Effector CD4-positive, alpha-beta T cell (primary cell): Measurements from ENCODE around the gene GIT2.

Experiments used
- DNase-seq: peaks from one replicate; pipeline ENCODE4 v3.0.0-alpha.2; 2020

The GIT2 gene

DNA sequence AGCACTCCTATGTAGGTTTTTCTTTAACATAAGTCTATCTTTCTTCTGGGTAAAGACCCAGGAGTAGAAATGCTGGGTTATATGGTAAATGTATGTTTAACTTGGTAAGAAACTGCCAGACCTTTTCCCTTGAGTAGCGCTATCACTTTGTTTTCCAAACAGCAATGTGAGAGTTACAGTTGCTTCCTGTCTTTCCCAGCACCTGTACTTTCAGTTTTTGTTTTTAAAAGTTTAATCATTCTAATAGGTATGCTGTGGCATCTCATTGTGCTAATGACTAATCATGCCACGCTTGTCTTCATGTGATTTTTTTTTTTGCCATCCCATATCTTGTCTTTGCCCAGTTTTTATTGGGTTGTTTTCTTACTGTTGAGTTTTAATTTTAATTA is 28.1 kb downstream of the GIT2 start:
- DNase-seq = no peak

DNA sequence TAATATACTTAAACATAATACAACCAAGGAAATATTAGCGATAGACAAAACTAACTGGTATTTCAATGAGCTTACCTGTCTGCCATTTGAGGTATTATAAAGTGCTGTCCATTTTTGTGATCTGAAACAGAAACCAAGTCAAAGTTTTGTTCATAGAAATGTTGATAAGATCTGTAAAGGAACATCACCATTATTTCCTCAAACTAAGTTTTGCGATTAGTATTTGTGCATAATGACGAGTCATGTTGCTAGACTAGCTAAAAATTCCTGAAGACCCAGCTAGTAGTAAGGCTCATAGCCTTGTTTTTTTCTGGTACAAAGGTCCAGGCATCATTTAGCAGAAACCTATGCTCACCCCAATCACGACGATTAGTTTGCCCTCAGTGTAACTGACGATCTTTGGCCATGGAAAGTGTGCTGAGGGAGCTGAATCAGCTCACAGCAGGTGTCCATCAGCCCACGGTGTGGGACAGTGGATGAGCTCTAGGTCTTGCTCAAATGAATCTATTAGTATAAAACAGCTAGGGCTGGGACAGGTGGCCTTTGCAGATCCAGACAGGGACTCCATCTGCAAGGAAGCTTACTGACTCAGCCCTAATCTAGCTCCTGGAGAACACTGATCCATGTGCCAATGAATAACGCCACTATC is 28.7 kb downstream of the GIT2 start:
- DNase-seq = no peak

DNA sequence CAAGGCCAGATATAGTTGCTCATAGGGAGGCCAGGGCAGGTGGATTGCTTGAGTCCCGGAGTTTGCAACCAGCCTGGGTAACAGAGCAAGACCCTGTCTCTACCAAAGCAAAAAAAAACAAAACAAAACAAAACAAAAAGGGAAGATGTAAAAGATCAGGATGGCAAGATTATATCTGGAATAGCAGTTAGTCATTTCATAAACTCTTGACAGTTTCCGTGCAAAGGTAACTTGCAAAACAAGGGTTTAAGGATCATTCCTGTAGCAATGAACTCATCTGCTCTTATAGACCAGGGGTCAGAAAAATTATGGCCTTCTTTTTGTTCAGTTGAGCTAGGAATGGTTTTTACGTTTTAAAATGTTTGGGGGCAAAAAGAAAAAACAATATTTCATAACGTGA is 29.6 kb downstream of the GIT2 start:
- DNase-seq = no peak

DNA sequence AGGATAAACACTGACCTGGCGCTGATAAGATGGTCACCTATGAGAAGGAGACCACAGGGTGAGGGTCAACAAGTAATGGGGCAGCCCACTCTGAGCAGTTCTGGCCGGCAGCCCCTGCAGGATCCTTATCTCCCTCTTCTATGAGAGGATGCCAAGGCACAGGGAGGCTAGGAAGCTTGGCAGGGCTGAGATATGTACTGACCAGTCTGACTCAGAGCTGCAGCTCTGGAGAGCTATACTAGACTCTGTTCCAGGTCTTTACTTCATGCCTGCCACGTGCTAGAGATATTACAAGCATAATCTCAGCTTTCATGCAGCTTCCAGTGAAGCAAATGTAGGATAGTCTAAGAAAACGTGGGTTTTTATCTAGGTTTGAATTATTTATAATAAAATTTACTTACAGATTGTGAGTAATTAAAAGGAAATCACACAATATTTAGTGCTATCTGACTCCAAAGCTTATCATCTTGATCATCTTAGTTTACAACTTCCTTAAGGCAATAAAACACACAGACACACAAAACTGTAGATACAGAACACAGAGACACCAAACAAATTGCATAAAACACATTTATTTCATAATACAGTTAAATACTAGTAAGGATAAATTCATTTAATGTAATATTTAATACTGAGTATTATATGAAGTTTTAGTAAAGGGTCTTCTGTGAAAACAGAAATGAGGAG is 32.3 kb downstream of the GIT2 start:
- DNase-seq = no peak

- DNase-seq = no peak
These were observed 32.8 kb downstream of the GIT2 start for GRCh38 chr12:109963330-109963729.

GRCh38 chr12:109962398-109962797 is 33.8 kb downstream of the GIT2 start:
- no peak for DNase-seq

DNA sequence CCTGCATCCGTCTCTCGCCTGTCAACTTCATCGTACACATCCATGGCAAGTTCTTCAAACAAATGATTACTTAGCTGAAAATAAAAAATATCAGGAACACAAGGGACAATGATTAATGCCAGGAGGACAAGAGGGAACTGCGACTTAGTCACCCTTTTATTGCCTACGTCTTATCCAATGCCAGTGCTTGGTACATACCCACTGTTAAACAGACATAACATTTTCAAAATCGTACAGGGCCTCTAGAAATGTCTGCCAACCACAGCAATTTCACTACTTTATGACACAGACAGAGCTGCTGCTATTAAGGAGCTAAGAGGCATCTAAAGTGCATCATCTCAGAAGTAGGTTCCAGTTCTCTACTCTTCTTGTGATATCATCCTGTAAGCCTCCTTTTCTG is 34.6 kb downstream of the GIT2 start:
- DNase-seq = no peak

DNA sequence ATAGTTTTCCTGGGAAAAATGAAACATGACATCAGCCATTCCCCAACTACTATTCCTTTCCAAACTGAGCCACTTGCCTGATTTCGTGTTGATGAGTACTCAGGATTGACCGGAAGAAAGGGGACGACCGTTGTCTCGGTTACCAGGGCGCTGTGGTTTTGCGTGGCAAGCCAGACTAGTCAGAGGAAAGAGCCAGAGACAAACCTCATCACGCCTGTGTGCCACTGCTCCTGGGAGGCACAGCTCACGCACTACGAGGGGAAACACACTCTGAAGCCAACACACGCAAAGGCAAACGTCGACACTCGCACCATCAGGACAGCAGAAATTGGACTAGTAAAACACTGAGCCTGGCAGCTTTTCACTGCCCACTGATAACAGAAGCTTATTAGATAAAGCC is 35.0 kb downstream of the GIT2 start:
- DNase-seq = no peak

GRCh38 chr12:109959411-109960093 is 36.6 kb downstream of the GIT2 start:
- no peak for DNase-seq

GRCh38 chr12:109958374-109958773 is 37.8 kb downstream of the GIT2 start:
- no peak for DNase-seq

DNA sequence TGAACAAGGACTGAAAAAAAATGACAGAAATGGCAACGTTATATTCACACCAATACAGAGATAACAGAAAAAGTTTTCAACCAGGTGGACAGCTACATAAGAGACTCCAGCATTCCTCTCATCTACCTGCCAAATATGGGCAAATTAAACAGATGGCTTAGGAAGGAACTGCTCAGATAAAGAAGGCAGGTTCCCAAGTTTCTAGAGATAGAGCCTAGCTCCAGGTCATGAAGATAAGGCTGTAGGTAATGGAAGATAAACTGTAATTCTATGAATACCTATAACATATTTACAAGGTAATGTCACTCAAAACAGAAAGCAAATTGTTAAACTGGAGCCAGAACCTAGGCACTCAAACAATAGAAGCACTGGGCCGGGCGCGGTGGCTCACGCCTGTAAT is 42.5 kb downstream of the GIT2 start:
- no peak for DNase-seq

DNA sequence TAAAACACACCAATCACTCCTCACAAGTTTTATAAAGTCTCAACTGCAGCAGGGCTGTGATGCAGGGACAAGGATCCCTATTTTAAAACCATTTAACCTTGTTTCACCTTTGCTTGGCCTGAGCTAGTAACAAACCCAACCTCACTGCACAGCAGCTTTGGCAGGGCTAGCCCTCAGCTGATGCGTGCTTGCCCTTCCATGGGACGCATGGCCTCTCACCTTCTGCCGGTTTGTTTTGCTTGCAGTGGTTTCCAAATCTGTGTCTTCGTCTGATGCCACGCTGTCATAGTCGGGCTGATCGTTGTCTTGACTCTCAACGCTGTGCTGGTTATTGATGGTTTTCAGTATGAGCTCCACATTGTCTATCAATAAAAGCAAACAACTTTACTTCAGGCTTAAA is 43.3 kb downstream of the GIT2 start:
- no peak for DNase-seq

DNA sequence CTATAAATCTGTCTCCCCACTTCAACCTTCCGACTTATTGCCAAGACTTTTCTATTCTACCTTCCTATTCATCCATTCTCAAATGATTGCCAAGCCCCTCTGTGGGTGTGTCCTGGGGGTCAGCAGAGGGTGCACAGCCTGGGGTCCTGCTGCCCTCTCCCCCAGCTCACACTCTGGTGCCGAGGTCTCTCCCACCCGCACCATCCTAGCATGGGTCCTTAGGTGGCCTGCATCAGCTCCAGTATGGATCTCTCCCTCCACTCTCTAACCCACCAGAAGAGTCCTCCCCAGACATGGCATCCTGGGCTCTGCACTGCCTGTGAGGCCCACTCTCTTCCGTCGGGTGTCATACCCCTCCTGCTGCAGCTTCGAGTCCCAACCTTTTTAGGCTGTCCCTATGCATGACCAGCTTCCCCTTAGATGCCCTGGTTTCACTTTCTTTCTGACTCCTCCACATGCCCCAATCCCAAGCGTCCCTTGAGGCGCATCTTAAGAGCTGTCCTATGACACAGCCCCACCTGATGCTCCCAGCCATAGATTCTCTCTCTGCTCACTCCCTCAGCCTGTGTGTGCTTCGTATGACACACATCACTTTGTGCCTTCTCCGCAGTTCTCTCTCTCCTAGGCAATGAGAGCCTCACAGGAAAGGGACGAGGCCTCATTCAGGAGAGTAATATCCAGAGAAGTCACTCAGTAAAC is 43.9 kb downstream of the GIT2 start:
- no peak for DNase-seq

DNA sequence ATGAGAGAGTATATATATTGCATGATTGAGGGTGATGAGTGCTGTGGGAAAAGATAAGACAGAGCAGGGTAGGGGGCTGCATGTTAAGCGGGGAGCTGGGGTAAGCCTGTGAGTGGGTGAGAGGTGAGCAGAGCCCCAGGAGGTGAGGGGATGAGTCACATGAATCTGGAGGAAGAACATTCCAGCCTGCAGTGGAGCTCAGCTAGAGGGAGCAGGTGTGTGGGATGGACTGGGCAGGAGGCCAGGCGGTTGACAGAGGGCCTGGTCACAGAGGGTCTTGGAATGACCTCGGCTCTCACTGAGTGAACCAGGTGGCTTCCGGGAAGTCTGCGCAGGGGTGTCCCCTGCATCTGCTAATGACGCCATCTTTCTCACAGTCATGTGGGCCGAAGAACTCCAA is 44.4 kb downstream of the GIT2 start:
- no peak for DNase-seq

GRCh38 chr12:109951136-109951535 is 45.0 kb downstream of the GIT2 start:
- DNase-seq = no peak

DNA sequence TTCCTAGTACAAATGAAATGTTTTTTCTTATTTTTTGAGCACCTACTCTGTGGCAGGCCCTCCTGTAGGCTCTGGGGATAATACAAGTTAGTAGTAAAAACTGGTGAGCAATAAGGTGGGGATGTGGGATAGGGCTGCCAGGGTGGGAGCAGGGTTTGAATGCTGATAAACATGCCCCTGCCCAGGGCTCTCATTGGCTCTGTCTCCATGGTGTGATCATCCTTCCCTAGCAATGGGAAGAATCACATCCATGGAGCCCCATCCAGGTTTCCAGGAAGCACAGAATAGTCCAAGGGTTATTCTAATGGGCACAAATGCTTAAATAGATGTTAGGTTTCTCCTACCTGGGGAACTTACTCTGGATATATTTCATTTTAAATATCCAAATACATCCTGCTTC is 45.5 kb downstream of the GIT2 start:
- no peak for DNase-seq

DNA sequence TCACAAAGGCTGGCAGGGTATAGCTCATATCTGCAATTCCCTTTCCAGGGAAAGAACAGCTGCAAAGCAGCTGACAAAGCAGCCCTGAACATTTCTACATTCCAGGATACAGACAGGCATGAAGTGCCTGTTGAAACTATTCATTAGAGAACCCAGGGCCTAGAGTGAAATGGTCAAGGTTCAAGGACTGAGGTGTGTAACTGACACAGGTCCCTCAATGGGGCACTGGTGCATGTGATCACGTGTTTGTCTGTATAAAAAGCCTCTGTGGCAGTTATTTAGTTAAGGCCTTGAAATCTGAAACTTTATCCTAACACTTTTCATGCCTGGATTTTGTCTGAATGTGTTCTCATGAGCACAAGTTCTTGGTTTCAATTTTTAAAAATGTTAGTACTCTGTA is 47.1 kb downstream of the GIT2 start:
- DNase-seq = no peak

GRCh38 chr12:109948368-109948767 is 47.8 kb downstream of the GIT2 start:
- DNase-seq = no peak

GRCh38 chr12:109947521-109947920 is 48.6 kb downstream of the GIT2 start:
- no peak for DNase-seq

- DNase-seq = no peak
These were observed 49.3 kb downstream of the GIT2 start for GRCh38 chr12:109946913-109947312.

GRCh38 chr12:109946505-109946904 is 49.7 kb downstream of the GIT2 start:
- DNase-seq = no peak

DNA sequence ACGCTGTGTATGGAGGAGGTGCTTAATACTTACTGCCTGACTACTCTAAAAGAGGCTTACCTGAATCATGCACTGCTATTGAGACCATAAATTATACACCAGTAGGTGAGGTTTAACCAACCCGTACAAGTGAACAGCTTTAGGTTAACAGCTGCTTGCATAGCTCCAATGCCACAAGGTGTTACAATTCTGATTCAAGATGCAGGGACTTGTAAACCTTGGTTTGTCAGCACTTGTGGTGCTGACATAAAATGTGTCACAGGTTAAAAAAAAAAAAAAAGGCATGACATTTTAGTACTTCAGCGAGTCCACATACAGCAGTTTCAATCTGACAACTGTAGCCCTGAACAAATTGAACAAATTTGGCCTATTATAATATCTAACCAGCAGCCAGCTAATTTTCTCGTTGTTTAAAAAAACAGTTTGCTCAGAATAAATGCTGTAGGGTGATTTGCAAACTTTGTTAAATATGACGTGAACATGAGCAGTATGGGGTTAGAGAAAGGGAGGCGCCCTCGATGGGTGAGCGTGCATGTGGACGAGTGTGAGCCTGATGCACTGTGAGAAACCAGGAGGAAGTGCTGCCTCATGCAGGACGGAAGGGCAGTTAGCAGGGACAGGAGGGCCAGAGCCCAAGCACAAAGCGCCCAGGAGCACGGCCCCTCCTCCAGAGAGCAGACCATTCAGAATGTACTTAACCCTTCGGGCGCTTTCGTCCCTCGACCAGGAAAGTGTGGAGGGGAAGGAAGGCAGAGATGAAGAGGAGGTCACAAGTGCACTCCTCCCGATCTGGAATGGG is 51.4 kb downstream of the GIT2 start:
- DNase-seq = no peak

DNA sequence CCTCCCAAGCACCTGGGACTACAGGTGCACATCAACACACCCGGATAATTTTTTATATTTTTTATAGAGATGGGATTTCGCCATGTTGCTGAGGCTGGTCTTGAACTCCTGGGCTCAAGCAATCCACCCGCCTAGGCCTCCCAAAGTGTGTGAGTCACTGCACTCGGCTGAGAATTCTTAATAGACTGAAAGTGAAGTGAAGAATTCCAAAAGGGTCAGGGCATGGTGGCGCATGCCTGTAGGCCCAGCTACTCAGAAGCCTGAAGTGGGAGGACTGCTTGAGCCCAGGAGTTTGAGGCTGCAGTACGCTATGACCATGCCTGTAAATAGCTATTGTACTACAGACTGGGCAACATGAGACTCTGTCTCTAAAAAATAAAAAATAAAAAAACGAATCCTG is 52.4 kb downstream of the GIT2 start:
- no peak for DNase-seq
